Measurements from ENCODE around the gene LHFPL2.
"Not testable (repeated sequence)": the region's sequence is repeated elsewhere in the genome, so short reads cannot be mapped to it uniquely, and the experiment has no call there.

LHFPL2 gene

GRCh38 chr5:78677777-78678668 lies 29.5 kb upstream of the LHFPL2 start:
- no peaks in the 10 kb centered on the region for H3K9me3 ChIP-seq (ENCODE audit: low read length)
- peaks cover 7% of the 10 kb centered on the region for H3K4me1 ChIP-seq (ENCODE audit: insufficient read depth, low read length)
- no peak overlapping the region for H3K4me3 ChIP-seq (ENCODE audit: low read depth in 1 of 2, low read length in 2 of 2)
- no peaks in the 10 kb centered on the region for H3K27me3 ChIP-seq (ENCODE audit: control insufficient read depth in 1 of 2, insufficient read depth in 2 of 2, low read length in 2 of 2)
- H3K36me3 ChIP-seq (ENCODE audit: insufficient read depth, low read length) = no peaks in the 10 kb centered on the region
- H3K9ac ChIP-seq (ENCODE audit: low read length) = no peak overlapping the region
- H3K27ac ChIP-seq (ENCODE audit: low read depth, low read length) = no peak overlapping the region

GRCh38 chr5:78675956-78676730 lies 27.6 kb upstream of the LHFPL2 start:
- Histone ChIP-seq H3K27ac (ENCODE audit: low read depth, low read length) (no peak overlapping the region), H3K9ac (ENCODE audit: low read length) (no peak overlapping the region)

GRCh38 chr5:78673827-78674226 lies 25.3 kb upstream of the LHFPL2 start:
- not testable (repeated sequence) for H3K9me3 ChIP-seq (ENCODE audit: low read length); H3K27ac ChIP-seq (ENCODE audit: low read depth, low read length); H3K4me3 ChIP-seq (ENCODE audit: low read depth in 1 of 2, low read length in 2 of 2); H3K27me3 ChIP-seq (ENCODE audit: control insufficient read depth in 1 of 2, insufficient read depth in 2 of 2, low read length in 2 of 2); H3K9ac ChIP-seq (ENCODE audit: low read length); H3K4me1 ChIP-seq (ENCODE audit: insufficient read depth, low read length); H3K36me3 ChIP-seq (ENCODE audit: insufficient read depth, low read length)

More at GRCh38 chr5:78675956-78676730, 27.6 kb upstream of the LHFPL2 start:
- Histone ChIP-seq H3K4me3 (ENCODE audit: low read depth in 1 of 2, low read length in 2 of 2) (no peak overlapping the region), H3K4me1 (ENCODE audit: insufficient read depth, low read length) (peaks cover 7% of the 10 kb centered on the region), H3K36me3 (ENCODE audit: insufficient read depth, low read length) (no peaks in the 10 kb centered on the region), H3K9me3 (ENCODE audit: low read length) (no peaks in the 10 kb centered on the region), H3K27me3 (ENCODE audit: control insufficient read depth in 1 of 2, insufficient read depth in 2 of 2, low read length in 2 of 2) (no peaks in the 10 kb centered on the region)

GRCh38 chr5:78672154-78672553 lies 23.6 kb upstream of the LHFPL2 start:
- Histone ChIP-seq H3K36me3 (ENCODE audit: insufficient read depth, low read length) (no peaks in the 10 kb centered on the region), H3K27me3 (ENCODE audit: control insufficient read depth in 1 of 2, insufficient read depth in 2 of 2, low read length in 2 of 2) (no peaks in the 10 kb centered on the region), H3K4me1 (ENCODE audit: insufficient read depth, low read length) (no peaks in the 10 kb centered on the region), H3K27ac (ENCODE audit: low read depth, low read length) (no peak overlapping the region), H3K9me3 (ENCODE audit: low read length) (no peaks in the 10 kb centered on the region), H3K4me3 (ENCODE audit: low read depth in 1 of 2, low read length in 2 of 2) (no peak overlapping the region), H3K9ac (ENCODE audit: low read length) (no peak overlapping the region)

GRCh38 chr5:78671609-78672008 lies 23.0 kb upstream of the LHFPL2 start:
- no peaks in the 10 kb centered on the region for H3K9me3 ChIP-seq (ENCODE audit: low read length)
- H3K27me3 ChIP-seq (ENCODE audit: control insufficient read depth in 1 of 2, insufficient read depth in 2 of 2, low read length in 2 of 2) = no peaks in the 10 kb centered on the region
- H3K4me1 ChIP-seq (ENCODE audit: insufficient read depth, low read length) = no peaks in the 10 kb centered on the region
- no peak overlapping the region for H3K9ac ChIP-seq (ENCODE audit: low read length)
- no peak overlapping the region for H3K27ac ChIP-seq (ENCODE audit: low read depth, low read length)
- H3K4me3 ChIP-seq (ENCODE audit: low read depth in 1 of 2, low read length in 2 of 2) = no peak overlapping the region
- H3K36me3 ChIP-seq (ENCODE audit: insufficient read depth, low read length) = no peaks in the 10 kb centered on the region

GRCh38 chr5:78670701-78671269 lies 22.2 kb upstream of the LHFPL2 start:
- Histone ChIP-seq H3K27me3 (ENCODE audit: control insufficient read depth in 1 of 2, insufficient read depth in 2 of 2, low read length in 2 of 2) (no peaks in the 10 kb centered on the region), H3K27ac (ENCODE audit: low read depth, low read length) (no peak overlapping the region), H3K4me3 (ENCODE audit: low read depth in 1 of 2, low read length in 2 of 2) (no peak overlapping the region), H3K9ac (ENCODE audit: low read length) (no peak overlapping the region), H3K36me3 (ENCODE audit: insufficient read depth, low read length) (no peaks in the 10 kb centered on the region), H3K9me3 (ENCODE audit: low read length) (no peaks in the 10 kb centered on the region), H3K4me1 (ENCODE audit: insufficient read depth, low read length) (peaks cover 6% of the 10 kb centered on the region)

- Histone ChIP-seq H3K4me1 (ENCODE audit: insufficient read depth, low read length) (peaks cover 6% of the 10 kb centered on the region), H3K4me3 (ENCODE audit: low read depth in 1 of 2, low read length in 2 of 2) (no peak overlapping the region), H3K36me3 (ENCODE audit: insufficient read depth, low read length) (no peaks in the 10 kb centered on the region), H3K9me3 (ENCODE audit: low read length) (no peaks in the 10 kb centered on the region), H3K9ac (ENCODE audit: low read length) (no peak overlapping the region), H3K27ac (ENCODE audit: low read depth, low read length) (no peak overlapping the region), H3K27me3 (ENCODE audit: control insufficient read depth in 1 of 2, insufficient read depth in 2 of 2, low read length in 2 of 2) (no peaks in the 10 kb centered on the region)
Observed at GRCh38 chr5:78669331-78669730, 20.8 kb upstream of the LHFPL2 start.

GRCh38 chr5:78667461-78668103 lies 19.0 kb upstream of the LHFPL2 start:
- Histone ChIP-seq H3K9ac (ENCODE audit: low read length) (no peak overlapping the region), H3K4me3 (ENCODE audit: low read depth in 1 of 2, low read length in 2 of 2) (no peak overlapping the region), H3K4me1 (ENCODE audit: insufficient read depth, low read length) (peaks cover 6% of the 10 kb centered on the region), H3K27ac (ENCODE audit: low read depth, low read length) (no peak overlapping the region), H3K9me3 (ENCODE audit: low read length) (no peaks in the 10 kb centered on the region), H3K36me3 (ENCODE audit: insufficient read depth, low read length) (no peaks in the 10 kb centered on the region), H3K27me3 (ENCODE audit: control insufficient read depth in 1 of 2, insufficient read depth in 2 of 2, low read length in 2 of 2) (no peaks in the 10 kb centered on the region)

GRCh38 chr5:78666975-78667374 lies 18.4 kb upstream of the LHFPL2 start:
- H3K27ac ChIP-seq (ENCODE audit: low read depth, low read length); H3K27me3 ChIP-seq (ENCODE audit: control insufficient read depth in 1 of 2, insufficient read depth in 2 of 2, low read length in 2 of 2); H3K9me3 ChIP-seq (ENCODE audit: low read length); H3K9ac ChIP-seq (ENCODE audit: low read length); H3K4me3 ChIP-seq (ENCODE audit: low read depth in 1 of 2, low read length in 2 of 2); H3K36me3 ChIP-seq (ENCODE audit: insufficient read depth, low read length); H3K4me1 ChIP-seq (ENCODE audit: insufficient read depth, low read length): not testable (repeated sequence)

GRCh38 chr5:78666041-78666444 lies 17.5 kb upstream of the LHFPL2 start:
- H3K27me3 ChIP-seq (ENCODE audit: control insufficient read depth in 1 of 2, insufficient read depth in 2 of 2, low read length in 2 of 2) = no peaks in the 10 kb centered on the region

GRCh38 chr5:78665534-78665933 lies 17.0 kb upstream of the LHFPL2 start:
- Histone ChIP-seq H3K27ac (ENCODE audit: low read depth, low read length) (no peak overlapping the region), H3K36me3 (ENCODE audit: insufficient read depth, low read length) (no peaks in the 10 kb centered on the region), H3K4me3 (ENCODE audit: low read depth in 1 of 2, low read length in 2 of 2) (no peak overlapping the region), H3K9ac (ENCODE audit: low read length) (no peak overlapping the region), H3K9me3 (ENCODE audit: low read length) (no peaks in the 10 kb centered on the region), H3K27me3 (ENCODE audit: control insufficient read depth in 1 of 2, insufficient read depth in 2 of 2, low read length in 2 of 2) (no peaks in the 10 kb centered on the region), H3K4me1 (ENCODE audit: insufficient read depth, low read length) (peaks cover 6% of the 10 kb centered on the region)

More at GRCh38 chr5:78666041-78666444, 17.5 kb upstream of the LHFPL2 start:
- H3K9me3 ChIP-seq (ENCODE audit: low read length) = no peaks in the 10 kb centered on the region
- H3K27ac ChIP-seq (ENCODE audit: low read depth, low read length) = no peak overlapping the region
- H3K36me3 ChIP-seq (ENCODE audit: insufficient read depth, low read length) = no peaks in the 10 kb centered on the region
- no peak overlapping the region for H3K9ac ChIP-seq (ENCODE audit: low read length)
- no peak overlapping the region for H3K4me3 ChIP-seq (ENCODE audit: low read depth in 1 of 2, low read length in 2 of 2)
- H3K4me1 ChIP-seq (ENCODE audit: insufficient read depth, low read length) = peaks cover 6% of the 10 kb centered on the region

Data from muscle layer of colon (tissue), 2 donors.